Mesothelial cell of epicardium (in vitro differentiated cells): ENCODE data around the gene NEDD4. TPM values are rescaled to one million over a fixed set of nuclear protein-coding genes. Genes with fewer than 3 reads are reported as not detected.

Experiments
- DNase-seq, 2 experiments: peaks; one replicate each; pipeline ENCODE4 v3.0.0; 2021; ENCODE audit warnings: low spot score in 2 of 2; ENCODE audit not compliant: unreplicated experiment in 2 of 2
- H3K27ac Mint-ChIP-seq: 2 replicates; pipeline ENCODE4 v1.8.0; 2021; ENCODE audit warnings: mixed read lengths
- H3K27me3 Mint-ChIP-seq: 2 replicates; pipeline ENCODE4 v1.8.0; 2021; ENCODE audit warnings: low read depth, mixed read lengths
- H3K36me3 Mint-ChIP-seq: 2 replicates; pipeline ENCODE4 v1.8.0; 2021; ENCODE audit warnings: mixed read lengths
- H3K4me1 Mint-ChIP-seq: 2 replicates; pipeline ENCODE4 v1.8.0; 2021; ENCODE audit warnings: mixed read lengths
- H3K4me3 Mint-ChIP-seq: 2 replicates; pipeline ENCODE4 v1.8.0; 2021; ENCODE audit warnings: mild to moderate bottlenecking, moderate library complexity, mixed read lengths
- H3K9me3 Mint-ChIP-seq: 2 replicates; pipeline ENCODE4 v1.8.0; 2021; ENCODE audit warnings: mixed read lengths
- CTCF ChIP-seq: fragments of 200-600 bp; sonication (generic); IDR thresholded peaks from one replicate; pipeline ENCODE4 v1.5.0; 2021; ENCODE audit warnings: antibody characterized with exemption; ENCODE audit not compliant: unreplicated experiment
- total RNA-seq: library from RNA; stranded (reverse); gene quantifications from 3 replicates; pipeline ENCODE4 v1.2.1, GENCODE V29; 2021

Gene NEDD4
- total RNA-seq, 1 donor from 2014 or later: 45.6 TPM

GRCh38 chr15:55863911-55864310, 129.5 kb downstream of the NEDD4 start:
- Mint-ChIP-seq H3K4me1 (peaks cover 6% of the 10 kb centered on the region), H3K27me3 (no peaks in the 10 kb centered on the region), H3K27ac (no peak overlapping the region), H3K36me3 (peaks cover 30% of the 10 kb centered on the region), H3K9me3 (peaks cover 2% of the 10 kb centered on the region), H3K4me3 (no peak overlapping the region)
- no peak for TF ChIP-seq CTCF
- no peak for DNase-seq

- Mint-ChIP-seq H3K27ac (no peak overlapping the region), H3K27me3 (no peaks in the 10 kb centered on the region), H3K36me3 (peaks cover 38% of the 10 kb centered on the region), H3K9me3 (peaks cover 6% of the 10 kb centered on the region), H3K4me3 (no peak overlapping the region), H3K4me1 (peaks cover 3% of the 10 kb centered on the region)
- no peak for TF ChIP-seq CTCF
- no peak for DNase-seq
Measured at GRCh38 chr15:55861115-55861514, 132.3 kb downstream of the NEDD4 start.

GRCh38 chr15:55860468-55860867, 132.9 kb downstream of the NEDD4 start:
- Mint-ChIP-seq H3K4me1 (peaks cover under 1% of the 10 kb centered on the region), H3K9me3 (peaks cover 6% of the 10 kb centered on the region), H3K27ac (no peak overlapping the region), H3K36me3 (peaks cover 40% of the 10 kb centered on the region), H3K4me3 (no peak overlapping the region), H3K27me3 (no peaks in the 10 kb centered on the region)
- no peak for DNase-seq
- TF ChIP-seq CTCF: no peak

- Mint-ChIP-seq H3K9me3 (peaks cover 6% of the 10 kb centered on the region), H3K27ac (no peak overlapping the region), H3K27me3 (no peaks in the 10 kb centered on the region), H3K4me1 (no peaks in the 10 kb centered on the region), H3K36me3 (peaks cover 47% of the 10 kb centered on the region), H3K4me3 (no peak overlapping the region)
- TF ChIP-seq CTCF: no peak
- no peak for DNase-seq
Measured at GRCh38 chr15:55859681-55860080, 133.7 kb downstream of the NEDD4 start.

GRCh38 chr15:55858661-55859060, 134.8 kb downstream of the NEDD4 start:
- Mint-ChIP-seq H3K27ac (no peak overlapping the region), H3K9me3 (peaks cover 6% of the 10 kb centered on the region), H3K4me1 (no peaks in the 10 kb centered on the region), H3K27me3 (no peaks in the 10 kb centered on the region), H3K4me3 (no peak overlapping the region), H3K36me3 (peaks cover 50% of the 10 kb centered on the region)
- no peak for DNase-seq
- TF ChIP-seq CTCF: no peak

GRCh38 chr15:55856506-55857164, 136.8 kb downstream of the NEDD4 start:
- H3K4me1 Mint-ChIP-seq: no peaks in the 10 kb centered on the region
- no peak overlapping the region for H3K27ac Mint-ChIP-seq
- no peak overlapping the region for H3K4me3 Mint-ChIP-seq
- DNase-seq: no peak
- TF ChIP-seq CTCF: no peak
- H3K36me3 Mint-ChIP-seq: peaks cover 51% of the 10 kb centered on the region
- peaks cover 6% of the 10 kb centered on the region for H3K9me3 Mint-ChIP-seq
- no peaks in the 10 kb centered on the region for H3K27me3 Mint-ChIP-seq
